ENCODE measurements around the gene ARAF.
"Not testable (repeated sequence)": the region's sequence is repeated elsewhere in the genome, so short reads cannot be mapped to it uniquely, and the experiment has no call there.

The ARAF gene

GRCh38 chrX:47560934-47561658, at the start of gene ARAF:
TSS of gene ARAF (plus strand) at chrX:47561205. CDS start at chrX:47562968, 1,763 bp downstream.
- peak; percentile 88 for DNase-seq

DNA sequence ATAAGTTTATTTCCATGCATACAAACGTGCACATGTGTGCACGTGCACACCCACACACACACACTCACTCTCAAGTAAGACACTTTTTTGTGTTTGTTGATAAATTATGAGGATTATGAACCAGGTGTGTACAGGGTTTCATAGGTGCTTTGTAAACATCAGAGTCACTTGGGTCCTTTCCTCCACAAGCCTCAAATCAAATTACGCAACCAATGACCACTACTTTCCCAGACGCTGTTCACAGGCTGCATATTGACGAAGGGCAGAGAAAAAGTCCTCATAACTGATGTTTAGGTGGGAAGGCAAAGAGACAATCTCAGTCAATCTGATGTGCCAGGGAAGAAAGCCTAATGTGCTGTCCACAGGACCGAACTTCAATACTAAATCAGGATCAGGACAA, 48.6 kb upstream of the ARAF start:
- not testable (repeated sequence) for DNase-seq

- peak; percentile 13 for DNase-seq
Measured at GRCh38 chrX:47513034-47513965, 47.7 kb upstream of the ARAF start.

DNA sequence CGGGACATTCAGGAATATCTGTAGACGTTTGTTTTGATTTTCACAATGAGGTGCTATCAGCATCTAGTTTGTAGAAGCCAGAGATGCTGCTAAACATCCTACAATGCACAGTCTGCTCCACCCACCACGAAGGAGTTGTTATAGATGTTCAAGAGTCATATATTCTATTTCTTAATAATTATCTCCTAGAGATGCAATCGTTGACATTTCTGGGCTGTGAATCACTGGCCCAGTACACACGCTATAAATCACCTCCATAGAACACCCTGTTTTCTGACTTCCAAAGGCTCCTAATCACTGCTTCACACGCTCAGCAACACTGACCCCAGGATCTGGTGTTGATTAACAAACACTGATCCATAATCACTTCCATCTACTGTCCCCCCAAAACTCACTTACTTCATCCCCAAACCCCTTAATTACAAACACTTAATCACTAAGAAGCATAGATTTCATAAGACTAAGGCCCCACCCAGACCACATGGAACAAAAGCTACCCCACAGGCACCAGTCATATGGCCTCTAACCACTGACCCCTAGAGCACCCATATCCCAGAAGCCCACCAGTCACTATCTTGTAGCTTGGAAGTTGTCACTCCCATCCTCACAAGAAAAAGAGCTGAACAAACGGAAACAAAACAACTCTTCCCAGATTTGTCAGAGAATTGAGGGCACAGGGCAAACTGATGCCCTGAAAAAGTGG, 46.3 kb upstream of the ARAF start:
- DNase-seq = no peak

DNA sequence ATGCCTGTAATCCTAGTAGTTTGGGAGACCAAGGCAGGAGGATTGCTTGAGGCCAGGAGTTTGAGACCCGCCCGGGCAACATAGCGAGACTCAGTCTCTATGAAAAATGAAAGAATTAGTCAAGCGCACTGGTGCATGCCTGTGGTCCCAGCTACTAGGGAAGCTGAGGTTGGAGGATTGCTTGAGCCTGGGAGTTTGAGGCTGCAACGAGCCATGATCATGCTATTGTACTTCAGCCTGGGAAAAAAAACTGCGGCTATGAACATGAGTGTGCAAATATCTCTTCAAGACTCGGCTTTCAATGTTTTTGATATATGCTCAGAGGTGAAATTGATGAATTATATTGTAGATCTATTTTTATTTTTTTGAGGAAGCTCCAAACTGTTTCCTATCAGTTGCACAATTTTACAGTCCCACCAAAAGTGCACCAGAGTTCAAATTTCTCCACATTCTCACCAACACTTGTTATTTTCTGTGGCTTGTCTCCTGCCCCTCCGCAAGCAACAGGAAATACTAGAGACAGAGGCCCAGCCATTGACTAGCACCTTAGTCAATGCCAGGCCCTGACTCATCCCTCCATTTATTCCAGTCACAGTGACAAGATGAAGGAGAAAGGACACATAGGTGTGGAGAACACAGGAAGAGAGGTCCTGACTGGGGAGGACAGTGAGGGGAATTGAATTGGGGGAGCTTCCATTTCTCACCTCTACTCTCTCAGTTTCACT, 44.9 kb upstream of the ARAF start:
- no peak for DNase-seq

- no peak for DNase-seq
Measured at GRCh38 chrX:47518144-47518543, 42.9 kb upstream of the ARAF start.

GRCh38 chrX:47523297-47523696, 37.7 kb upstream of the ARAF start:
- DNase-seq = peak; percentile 80

GRCh38 chrX:47523713-47524166, 37.3 kb upstream of the ARAF start:
- DNase-seq = no peak

DNA sequence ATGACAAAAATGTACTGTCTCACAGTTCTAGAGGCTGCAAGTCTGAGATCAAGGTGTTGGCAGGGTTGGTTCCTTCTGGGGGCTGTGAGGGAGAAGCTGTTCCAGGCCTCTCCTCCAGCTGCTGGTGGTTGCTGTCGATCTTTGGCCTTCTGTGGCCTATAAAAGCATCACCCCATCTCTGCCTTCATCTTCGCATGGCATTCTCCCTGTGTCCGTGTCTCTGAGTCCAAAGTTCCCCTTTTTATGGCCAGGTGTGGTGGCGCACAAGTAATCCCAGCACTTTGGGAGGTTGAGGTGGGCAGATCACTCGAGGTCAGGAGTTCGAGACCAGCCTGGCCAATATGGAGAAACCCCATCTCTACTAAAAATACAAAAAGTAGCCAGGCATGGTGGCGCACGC, 31.5 kb upstream of the ARAF start:
- DNase-seq = no peak

- DNase-seq = no peak
Measured at GRCh38 chrX:47530049-47530448, 31.0 kb upstream of the ARAF start.

DNA sequence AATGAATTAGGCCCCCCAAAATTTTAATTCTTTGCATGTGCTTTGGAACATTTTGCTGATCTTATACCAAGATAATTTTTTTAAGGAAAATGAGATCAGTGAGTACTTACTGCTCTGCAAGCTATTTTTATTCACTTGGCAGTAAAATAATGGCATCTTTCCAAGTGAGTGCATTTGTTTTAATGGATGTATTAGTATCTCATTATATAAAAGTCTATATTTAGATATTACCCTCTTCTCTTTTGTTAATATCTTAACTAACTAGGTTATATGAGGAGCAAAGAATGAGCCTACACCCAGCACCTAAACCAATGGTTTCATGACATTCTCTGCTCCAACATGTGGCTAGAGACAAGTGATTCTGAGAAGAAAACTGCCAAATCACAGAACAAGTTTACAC, 21.1 kb upstream of the ARAF start:
- DNase-seq = no peak

DNA sequence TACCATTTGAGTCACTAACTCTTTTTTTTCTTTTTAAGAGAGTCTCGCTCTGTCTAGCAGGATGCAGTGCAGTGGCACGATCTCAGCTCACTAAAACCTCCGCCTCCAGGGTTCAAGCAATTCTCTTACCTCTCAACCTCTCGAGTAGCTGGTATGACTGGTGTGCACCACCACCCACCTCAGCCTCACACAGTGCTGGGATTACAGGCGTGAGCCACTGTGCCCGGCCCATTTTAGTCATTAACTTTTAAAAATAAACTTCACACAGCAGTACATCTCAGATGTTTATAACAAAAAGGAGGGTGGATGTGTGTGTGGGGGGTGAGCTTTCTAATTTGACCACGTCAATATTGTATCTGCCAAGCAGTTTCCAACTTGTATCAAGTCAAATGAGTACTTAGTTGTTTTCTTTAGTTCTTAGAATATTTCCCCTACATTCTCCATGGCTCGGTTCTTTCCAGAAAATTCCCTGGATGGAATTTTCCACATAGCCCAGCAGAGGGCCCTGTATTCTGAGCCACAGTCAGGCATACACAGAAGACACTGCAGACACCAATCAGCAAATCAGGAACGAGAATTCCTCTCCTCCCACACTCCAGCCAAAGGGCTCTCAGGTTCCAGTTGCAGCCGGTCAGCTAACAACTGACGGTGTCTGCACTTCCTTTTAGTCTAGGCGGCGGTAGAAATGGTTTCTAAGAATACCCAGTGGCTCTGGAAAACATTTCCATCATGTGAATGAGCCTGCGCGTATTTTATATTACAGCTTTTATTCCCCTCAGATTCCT, 20.1 kb upstream of the ARAF start:
- DNase-seq = no peak

DNA sequence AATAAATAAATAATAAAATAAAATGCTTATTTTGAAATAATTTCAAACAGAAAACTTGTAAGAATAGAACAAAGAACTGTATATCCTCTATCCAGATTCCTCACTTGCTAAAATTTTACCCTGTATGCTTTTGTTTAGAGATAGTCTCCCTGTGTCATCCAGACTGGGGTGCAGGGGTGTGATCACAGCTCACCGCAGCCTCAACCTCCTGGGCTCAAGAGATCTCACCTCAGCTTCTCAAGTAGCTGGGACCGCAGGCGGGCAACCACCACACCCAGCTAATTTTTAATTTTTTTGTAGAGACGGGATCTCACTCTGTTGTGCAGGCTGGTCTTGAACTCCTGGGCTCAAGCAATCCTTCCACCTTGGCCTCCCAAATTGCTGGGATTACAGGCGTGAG, 17.5 kb upstream of the ARAF start:
- DNase-seq = no peak

DNA sequence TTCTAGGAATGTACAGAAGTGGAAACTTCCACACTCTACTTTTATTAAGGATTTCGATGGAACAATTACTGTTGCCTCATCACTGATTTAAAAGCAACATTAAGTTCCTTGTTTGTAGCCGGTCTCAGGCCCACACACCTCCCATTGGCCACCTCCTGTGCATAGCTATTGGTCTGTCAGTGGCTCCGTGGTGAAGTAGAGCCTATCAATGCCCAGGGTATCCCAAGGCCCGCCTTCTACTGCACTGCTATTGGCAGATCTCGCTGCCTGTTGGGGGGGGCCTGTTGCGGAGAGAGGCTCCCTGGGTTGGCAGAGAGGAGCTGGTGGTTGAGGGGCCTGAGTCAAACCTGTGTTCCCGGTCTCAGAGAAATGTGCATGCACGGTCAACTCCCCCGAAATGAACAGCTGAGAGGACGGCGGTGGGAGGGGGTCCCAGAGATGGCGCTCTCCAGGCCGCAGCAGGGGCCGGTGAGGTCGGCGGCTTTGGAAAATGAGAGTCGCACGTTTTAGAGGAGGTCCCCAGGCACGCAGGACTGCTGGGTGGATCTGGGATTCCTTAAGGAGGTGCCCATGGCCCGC, 4.9 kb upstream of the ARAF start:
- peak; percentile 72 for DNase-seq

- no peak for DNase-seq
Measured at GRCh38 chrX:47558436-47558835, 2.6 kb upstream of the ARAF start.

DNA sequence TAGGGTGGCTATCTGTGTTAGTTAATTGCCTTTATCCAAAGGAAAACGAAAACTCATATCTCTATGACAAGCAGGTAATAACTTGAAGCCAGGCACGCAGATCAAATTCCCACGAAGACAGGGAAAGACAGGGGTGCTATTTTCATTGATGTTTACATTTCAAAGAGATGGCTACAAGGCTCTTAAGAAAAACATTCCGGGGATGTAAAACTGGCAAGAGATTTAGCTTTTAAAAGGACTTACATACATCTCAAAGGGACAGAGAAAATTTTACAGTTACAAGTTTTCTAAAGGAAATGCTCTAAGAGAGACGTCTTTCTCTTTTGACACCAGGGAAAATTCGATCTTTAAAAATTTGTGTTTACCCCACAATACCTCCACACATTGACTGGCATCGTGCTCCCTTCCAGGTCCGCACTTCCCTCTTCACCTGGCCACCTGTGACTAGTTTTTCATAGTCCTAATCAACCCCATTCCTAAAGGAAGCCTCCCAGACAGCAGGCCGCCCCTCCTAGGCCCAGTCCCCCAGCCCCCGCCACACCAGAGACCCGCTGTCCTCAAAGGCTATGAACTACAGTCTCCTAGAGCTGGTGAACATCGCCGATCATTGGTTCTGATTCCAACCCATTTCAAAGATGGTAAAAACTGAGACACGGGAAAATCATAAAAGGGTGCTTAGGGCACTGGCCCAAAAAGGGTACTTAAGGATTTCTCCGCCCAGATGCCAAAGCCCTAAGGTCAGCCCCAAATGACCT, 649 bp upstream of the ARAF start:
- no peak for DNase-seq

DNA sequence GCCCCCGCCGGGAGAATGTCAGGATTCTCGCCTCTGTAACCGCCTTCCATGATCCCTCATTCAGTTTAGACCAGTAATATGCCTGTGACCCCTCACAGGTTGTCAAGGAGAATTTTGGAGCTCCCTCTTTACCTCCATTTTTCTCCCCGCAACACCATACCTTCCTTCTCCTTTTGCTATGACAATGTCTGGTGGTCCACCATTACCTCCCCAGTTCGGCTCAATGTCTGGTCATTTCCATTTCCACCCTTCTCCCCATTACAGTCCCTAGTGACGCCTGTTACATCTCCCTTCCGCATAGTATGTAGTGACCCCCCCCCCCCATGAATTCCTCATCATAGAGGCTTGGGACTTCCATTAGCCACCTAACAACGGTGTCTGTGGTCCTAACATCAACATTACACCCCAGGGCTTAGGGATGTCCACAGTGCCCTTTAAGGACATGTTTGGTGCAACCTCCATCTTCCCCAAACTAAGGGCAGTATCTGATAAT, 700 bp downstream of the ARAF start:
- DNase-seq = no peak

DNA sequence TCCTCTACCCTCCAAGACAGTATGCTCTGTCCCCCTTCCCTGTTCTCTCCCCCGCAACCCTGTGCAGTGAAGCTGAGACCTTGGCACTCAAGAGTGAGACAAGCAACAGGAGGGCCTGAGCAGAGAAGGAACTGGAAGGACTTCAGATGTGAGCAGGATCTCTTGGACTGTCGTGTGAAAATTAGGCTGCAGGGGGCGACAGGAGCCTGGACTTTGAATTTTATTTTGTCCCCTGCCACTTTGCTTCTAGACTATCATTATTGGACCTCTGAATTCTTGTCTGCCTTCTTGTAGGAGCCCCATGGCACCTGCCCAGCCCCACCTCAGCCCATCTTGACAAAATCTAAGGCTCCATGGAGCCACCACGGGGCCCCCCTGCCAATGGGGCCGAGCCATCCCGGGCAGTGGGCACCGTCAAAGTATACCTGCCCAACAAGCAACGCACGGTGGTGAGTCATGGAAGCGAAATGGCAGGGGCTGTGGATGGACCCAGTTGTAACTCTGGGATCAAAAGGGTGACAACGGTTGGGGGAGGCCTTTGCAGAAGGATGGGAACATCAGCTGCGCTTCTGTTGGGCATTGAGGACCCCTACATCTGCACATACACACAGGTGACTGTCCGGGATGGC, 1.7 kb downstream of the ARAF start:
- DNase-seq = no peak

GRCh38 chrX:47563801-47564315, 2.9 kb downstream of the ARAF start:
- no peak for DNase-seq
